ENCODE results near the gene WDR91.

- TF ChIP-seq CTCF (IDR thresholded peaks at IDR 0.05; ENCODE audit: borderline replicate concordance, extremely low read depth, low read length, poor library complexity, severe bottlenecking), result no peak
- no peak for TF ChIP-seq EZH2 (IDR thresholded peaks at IDR 0.05; ENCODE audit: borderline replicate concordance, low read depth, low read length, severe bottlenecking)
These were observed 493 bp downstream of the WDR91 start for GRCh38 chr7:135210888-135211178.
